Measurements from ENCODE around the gene PABPN1L. TPM values are rescaled to one million over a fixed set of nuclear protein-coding genes. Genes with fewer than 3 reads are reported as not detected.
"Not testable (repeated sequence)": the region's sequence is repeated elsewhere in the genome, so short reads cannot be mapped to it uniquely, and the experiment has no call there.

Gene PABPN1L
- total RNA-seq, 2 donors from 2014 or later = not detected

DNA sequence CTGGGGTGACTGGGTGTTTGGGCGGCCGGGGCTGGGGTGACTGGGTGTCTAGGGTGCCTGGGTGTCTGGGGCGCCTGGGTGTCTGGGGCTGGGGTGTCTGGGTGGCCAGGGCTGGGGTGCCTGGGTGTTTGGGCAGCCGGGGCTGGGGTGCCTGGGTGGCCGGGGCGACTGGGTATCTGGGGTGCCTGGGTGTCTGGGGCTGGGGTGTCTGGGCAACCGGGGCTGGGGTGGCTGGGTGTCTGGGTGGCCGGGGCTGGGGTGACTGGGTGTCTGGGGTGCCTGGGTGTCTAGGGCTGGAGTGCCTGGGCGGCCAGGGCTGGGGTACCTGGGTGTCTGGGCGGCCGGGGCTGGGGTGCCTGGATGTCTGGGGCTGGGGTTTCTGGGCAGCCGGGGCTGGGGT, 41.3 kb downstream of the PABPN1L start:
- Histone ChIP-seq H3K4me1 (no peaks in the 10 kb centered on the region), H3K9me3 (no peaks in the 10 kb centered on the region), H3K9ac (ENCODE audit: low read depth in 2 of 2, low read length in 2 of 2) (no peak overlapping the region), H3K27ac (no peak overlapping the region), H3K4me3 (no peak overlapping the region), H3K36me3 (no peaks in the 10 kb centered on the region), H3K27me3 (no peaks in the 10 kb centered on the region)
- TF ChIP-seq, protein P1, sequence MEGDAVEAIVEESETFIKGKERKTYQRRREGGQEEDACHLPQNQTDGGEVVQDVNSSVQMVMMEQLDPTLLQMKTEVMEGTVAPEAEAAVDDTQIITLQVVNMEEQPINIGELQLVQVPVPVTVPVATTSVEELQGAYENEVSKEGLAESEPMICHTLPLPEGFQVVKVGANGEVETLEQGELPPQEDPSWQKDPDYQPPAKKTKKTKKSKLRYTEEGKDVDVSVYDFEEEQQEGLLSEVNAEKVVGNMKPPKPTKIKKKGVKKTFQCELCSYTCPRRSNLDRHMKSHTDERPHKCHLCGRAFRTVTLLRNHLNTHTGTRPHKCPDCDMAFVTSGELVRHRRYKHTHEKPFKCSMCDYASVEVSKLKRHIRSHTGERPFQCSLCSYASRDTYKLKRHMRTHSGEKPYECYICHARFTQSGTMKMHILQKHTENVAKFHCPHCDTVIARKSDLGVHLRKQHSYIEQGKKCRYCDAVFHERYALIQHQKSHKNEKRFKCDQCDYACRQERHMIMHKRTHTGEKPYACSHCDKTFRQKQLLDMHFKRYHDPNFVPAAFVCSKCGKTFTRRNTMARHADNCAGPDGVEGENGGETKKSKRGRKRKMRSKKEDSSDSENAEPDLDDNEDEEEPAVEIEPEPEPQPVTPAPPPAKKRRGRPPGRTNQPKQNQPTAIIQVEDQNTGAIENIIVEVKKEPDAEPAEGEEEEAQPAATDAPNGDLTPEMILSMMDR (IDR thresholded peaks at IDR 0.05) = no peak
- intact Hi-C loops (cut with DNase I) = no loop called here
- no peak for DNase-seq

DNA sequence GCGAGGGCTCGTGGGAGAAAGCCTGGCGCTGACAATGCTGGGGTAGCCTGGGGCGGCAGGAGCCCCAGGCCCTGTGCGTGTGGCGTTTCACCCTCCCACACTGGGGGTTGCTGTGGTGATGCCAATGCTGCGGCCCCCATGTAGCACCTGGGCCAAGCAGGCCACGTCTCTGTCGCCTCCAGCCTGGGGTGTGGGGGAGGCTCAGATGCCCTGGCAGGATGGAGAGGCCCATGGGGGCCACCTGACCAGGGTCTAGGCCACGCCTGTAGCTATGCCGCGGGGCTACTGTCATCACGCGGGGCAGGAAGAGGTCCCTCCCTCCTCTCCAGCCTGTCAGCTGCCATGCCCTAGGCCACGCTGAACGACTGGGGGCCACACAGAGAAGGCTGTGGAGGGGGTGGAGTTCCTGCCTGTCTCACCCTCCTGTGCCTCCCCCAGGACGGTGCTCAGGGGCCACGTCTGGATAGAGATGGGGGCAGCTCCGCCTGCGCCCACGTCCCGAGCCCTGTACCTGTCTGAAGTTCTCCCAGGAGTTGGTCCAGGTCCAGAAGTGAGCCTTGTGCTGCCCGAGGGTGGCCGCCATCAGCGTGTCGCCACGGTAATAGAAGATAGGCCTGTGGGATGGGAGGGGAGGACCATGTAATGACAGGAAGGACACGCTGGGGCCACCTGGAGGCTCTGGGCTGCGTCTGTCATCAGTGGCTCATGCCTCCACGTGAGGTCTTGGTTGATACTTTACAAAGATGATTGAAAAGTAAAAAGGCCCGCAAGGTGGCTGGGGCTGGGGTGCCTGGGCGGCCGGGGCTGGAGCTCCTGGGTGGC, 42.0 kb downstream of the PABPN1L start:
- no peaks in the 10 kb centered on the region for H3K36me3 ChIP-seq

DNA sequence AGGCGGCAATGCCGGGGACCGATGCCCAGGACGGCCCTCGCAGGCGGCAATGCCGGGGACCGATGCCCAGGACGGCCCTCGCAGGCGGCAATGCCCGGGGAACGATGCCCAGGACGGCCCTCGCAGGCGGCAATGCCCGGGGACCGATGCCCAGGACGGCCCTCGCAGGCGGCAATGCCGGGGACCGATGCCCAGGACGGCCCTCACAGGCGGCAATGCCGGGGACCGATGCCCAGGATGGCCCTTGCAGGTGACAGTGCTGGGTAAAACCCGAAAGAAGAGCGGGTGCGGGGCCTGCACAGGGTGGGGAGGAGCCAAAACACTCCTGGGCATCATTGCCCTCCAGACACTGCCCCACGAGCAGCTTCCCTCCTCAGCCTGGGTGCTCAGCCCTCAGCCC, 42.8 kb downstream of the PABPN1L start:
- H3K9me3 ChIP-seq; H3K4me1 ChIP-seq; intact Hi-C loops (cut with DNase I); H3K4me3 ChIP-seq; DNase-seq; H3K36me3 ChIP-seq; H3K9ac ChIP-seq (ENCODE audit: low read depth in 2 of 2, low read length in 2 of 2); H3K27me3 ChIP-seq; H3K27ac ChIP-seq: not testable (repeated sequence)

More for the DNA sequence above, 42.0 kb downstream of the PABPN1L start:
- Histone ChIP-seq H3K9ac (ENCODE audit: low read depth in 2 of 2, low read length in 2 of 2) (no peak overlapping the region), H3K4me3 (no peak overlapping the region), H3K9me3 (no peaks in the 10 kb centered on the region), H3K27me3 (no peaks in the 10 kb centered on the region), H3K4me1 (no peaks in the 10 kb centered on the region), H3K27ac (no peak overlapping the region)
- intact Hi-C loops (cut with DNase I) = no loop called here
- no peak for DNase-seq
- TF ChIP-seq, protein P1 (IDR thresholded peaks at IDR 0.05) = no peak

DNA sequence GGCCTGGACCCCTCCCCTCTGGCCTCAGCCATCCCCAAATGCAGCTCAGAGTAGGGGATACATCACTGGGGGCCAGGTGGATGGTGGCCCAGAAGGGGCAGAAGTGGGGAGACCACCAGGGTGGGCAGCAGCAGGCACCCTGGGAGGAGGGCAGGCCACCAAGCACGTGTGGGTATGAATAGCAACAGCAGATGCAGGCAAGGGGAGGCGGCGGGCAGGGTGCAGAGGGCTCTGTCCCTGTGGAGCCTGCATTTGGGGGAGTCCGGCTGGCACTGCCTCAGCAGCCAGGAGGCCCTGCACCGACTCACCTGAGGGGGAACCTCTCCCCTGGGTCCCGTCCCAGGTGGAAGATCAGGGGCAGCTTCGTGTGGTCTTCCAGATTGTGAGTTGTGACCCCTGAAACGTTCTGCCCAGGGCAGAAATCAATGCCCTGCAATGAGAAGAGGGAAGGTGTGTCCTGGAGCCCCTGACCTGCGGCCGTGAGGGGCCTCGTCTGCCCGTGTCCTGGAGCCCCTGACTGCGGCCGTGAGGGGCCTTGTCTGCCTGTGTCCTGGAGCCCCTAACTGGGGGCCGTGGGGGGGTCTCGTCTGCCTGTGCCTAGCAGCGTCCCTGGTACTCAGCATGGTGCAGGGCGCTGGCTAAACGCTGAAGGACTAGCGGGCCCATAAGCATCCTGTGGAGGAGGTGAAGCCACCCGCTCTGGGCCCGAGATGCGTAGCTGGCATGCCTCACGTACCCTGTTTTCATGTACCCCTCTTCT, 44.0 kb downstream of the PABPN1L start:
- intact Hi-C loops (cut with DNase I) = no loop called here
- H3K36me3 ChIP-seq = no peaks in the 10 kb centered on the region
- no peaks in the 10 kb centered on the region for H3K9me3 ChIP-seq
- no peak for DNase-seq
- H3K9ac ChIP-seq (ENCODE audit: low read depth in 2 of 2, low read length in 2 of 2) = no peak overlapping the region
- H3K4me1 ChIP-seq = no peaks in the 10 kb centered on the region
- no peaks in the 10 kb centered on the region for H3K27me3 ChIP-seq
- TF ChIP-seq, protein P1 (IDR thresholded peaks at IDR 0.05) = no peak
- H3K4me3 ChIP-seq = no peak overlapping the region
- H3K27ac ChIP-seq = no peak overlapping the region

DNA sequence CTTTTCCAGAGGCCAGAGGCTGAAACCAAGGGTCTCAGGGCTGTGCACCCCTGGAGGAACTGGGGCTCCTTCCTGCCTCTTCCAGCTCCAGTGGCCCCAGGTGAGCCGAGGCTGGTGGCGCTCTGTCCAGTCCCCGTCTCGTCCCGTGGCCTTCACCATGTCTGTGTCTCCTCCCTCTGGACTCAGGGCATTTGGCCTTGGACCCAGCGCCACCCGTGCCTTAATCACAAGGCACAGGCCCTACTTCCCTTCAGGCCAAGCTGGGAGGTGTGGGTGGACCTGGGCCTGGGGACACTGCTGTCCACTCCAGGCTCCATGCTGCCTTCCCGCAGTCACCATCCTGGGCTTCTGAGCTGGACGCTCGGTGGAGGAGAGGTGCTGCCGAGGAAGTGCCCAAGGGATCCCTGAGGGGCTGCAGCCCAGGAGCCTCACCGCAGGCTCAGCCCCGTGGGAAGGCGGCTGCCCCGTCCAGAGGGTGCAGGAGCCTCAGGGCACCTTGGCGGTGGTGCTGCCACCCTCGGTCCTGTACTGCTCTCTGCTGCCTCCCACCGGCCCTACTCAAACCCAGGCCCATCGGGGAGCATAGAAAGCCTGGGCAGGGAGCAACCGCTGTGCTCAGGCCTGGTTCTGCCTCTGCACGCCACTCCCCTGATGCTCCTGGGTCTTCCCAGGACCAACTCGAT, 45.2 kb downstream of the PABPN1L start:
- intact Hi-C loops (cut with DNase I) = no loop called here
- Histone ChIP-seq H3K9ac (ENCODE audit: low read depth in 2 of 2, low read length in 2 of 2) (no peak overlapping the region), H3K27me3 (no peaks in the 10 kb centered on the region), H3K4me1 (no peaks in the 10 kb centered on the region), H3K9me3 (no peaks in the 10 kb centered on the region), H3K4me3 (no peak overlapping the region), H3K27ac (no peak overlapping the region), H3K36me3 (no peaks in the 10 kb centered on the region)
- no peak for DNase-seq
- TF ChIP-seq, protein P1 (IDR thresholded peaks at IDR 0.05) = no peak

Measured in colonic mucosa (tissue), 4 donors.